OCI-LY1 (cell line): Measurements from ENCODE around the gene SYN1.

ENCODE experiments used
- H2AFZ ChIP-seq: fragments of 200-600 bp; sonication (generic), shearing (Covaris generic); 2 replicates; pipeline ENCODE4 v1.6.0; 2014; ENCODE audit warnings: antibody characterized with exemption, mild to moderate bottlenecking, low read length
- H3F3A ChIP-seq: fragments of 200-600 bp; sonication (generic), shearing (Covaris generic); 2 replicates; pipeline ENCODE4 v1.6.0; 2014; ENCODE audit warnings: mild to moderate bottlenecking, antibody characterized with exemption, low read length, moderate library complexity; ENCODE audit not compliant: insufficient read depth
- H3K27ac ChIP-seq: fragments of 200-600 bp; sonication (generic); 2 replicates; pipeline ENCODE4 v1.5.1; 2014; ENCODE audit warnings: low read length, mixed run types, mild to moderate bottlenecking, low read depth; ENCODE audit not compliant: poor library complexity, severe bottlenecking
- H3K27me3 ChIP-seq: fragments of 200-600 bp; sonication (generic); 2 replicates; pipeline ENCODE4 v1.6.0; 2014; ENCODE audit warnings: antibody characterized with exemption, mild to moderate bottlenecking, low read length, moderate library complexity; ENCODE audit not compliant: insufficient read depth
- H3K36me3 ChIP-seq: fragments of 200-600 bp; sonication (generic); 2 replicates; pipeline ENCODE4 v1.6.1; 2014; ENCODE audit warnings: mild to moderate bottlenecking, antibody characterized with exemption, low read length, moderate library complexity, mixed read lengths; ENCODE audit not compliant: insufficient read depth
- H3K4me1 ChIP-seq: fragments of 200-600 bp; sonication (generic); 2 replicates; pipeline ENCODE4 v1.5.1; 2014; ENCODE audit warnings: mild to moderate bottlenecking, low read length, moderate library complexity; ENCODE audit not compliant: insufficient read depth, severe bottlenecking
- H3K4me2 ChIP-seq: fragments of 200-600 bp; sonication (generic), shearing (Covaris generic); 2 replicates; pipeline ENCODE4 v1.6.1; 2014; ENCODE audit warnings: low read length
- H3K4me3 ChIP-seq: fragments of 200-600 bp; sonication (generic); 2 replicates; pipeline ENCODE4 v1.5.1; 2014; ENCODE audit warnings: low read length, low read depth, mild to moderate bottlenecking, mixed read lengths; ENCODE audit not compliant: poor library complexity, severe bottlenecking
- H3K79me2 ChIP-seq: fragments of 200-600 bp; shearing (Covaris generic); 2 replicates; pipeline ENCODE4 v1.6.1; 2016; ENCODE audit warnings: mixed run types, low read length, mixed read lengths; ENCODE audit not compliant: insufficient read depth
- H3K9ac ChIP-seq: fragments of 200-600 bp; sonication (generic), shearing (Covaris generic); 2 replicates; pipeline ENCODE4 v1.6.1; 2014; ENCODE audit warnings: mild to moderate bottlenecking, low read length, mixed read lengths
- H3K9me2 ChIP-seq: fragments of 200-600 bp; sonication (generic), shearing (Covaris generic); 2 replicates; pipeline ENCODE4 v1.6.1; 2014; ENCODE audit warnings: low read depth, mild to moderate bottlenecking, low read length, mixed read lengths
- H3K9me3 ChIP-seq: fragments of 200-600 bp; shearing (Covaris generic); 2 replicates; pipeline ENCODE4 v1.6.1; 2014; ENCODE audit warnings: low read length, mixed read lengths
- H4K20me1 ChIP-seq: fragments of 200-600 bp; sonication (generic), shearing (Covaris generic); 2 replicates; pipeline ENCODE4 v1.6.0; 2016; ENCODE audit warnings: mild to moderate bottlenecking, low read length; ENCODE audit not compliant: insufficient read depth
- EZH2 ChIP-seq: fragments of 200-600 bp; sonication (generic), shearing (Covaris generic); IDR thresholded peaks from 2 replicates; pipeline ENCODE4 v1.8.0; 2017; ENCODE audit warnings: borderline replicate concordance, mixed run types, mild to moderate bottlenecking, antibody characterized with exemption, low read length, moderate library complexity, mixed read lengths
- TF ChIP-seq, protein P1 (sequence below): fragments of 200-600 bp; sonication (generic), shearing (Covaris generic); IDR thresholded peaks from 2 replicates; pipeline ENCODE4 v1.5.1; 2017; ENCODE audit warnings: mild to moderate bottlenecking, antibody characterized with exemption, low read length, moderate library complexity, mixed read lengths

The SYN1 gene

DNA sequence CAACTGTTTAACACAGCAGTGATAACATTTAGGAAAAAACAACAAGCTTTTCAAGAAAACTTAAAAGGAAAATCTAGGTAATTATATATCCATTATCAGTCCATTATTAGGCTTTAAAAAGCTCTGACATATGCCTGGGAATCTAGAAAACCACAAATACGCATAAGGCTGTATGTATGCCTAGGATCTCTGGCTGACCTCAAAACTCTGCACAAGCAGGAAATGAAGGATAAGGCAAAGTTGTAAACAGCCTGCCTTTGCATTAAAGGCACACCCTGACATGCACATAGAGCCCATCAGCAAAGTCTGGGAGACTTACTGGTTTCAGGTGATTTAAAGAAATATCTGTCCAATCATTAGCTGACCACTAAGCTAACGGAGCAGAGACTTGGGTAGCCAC, 23.4 kb downstream of the SYN1 start:
- no peaks in the 10 kb centered on the region for H3K9me2 ChIP-seq
- TF ChIP-seq, protein P1, sequence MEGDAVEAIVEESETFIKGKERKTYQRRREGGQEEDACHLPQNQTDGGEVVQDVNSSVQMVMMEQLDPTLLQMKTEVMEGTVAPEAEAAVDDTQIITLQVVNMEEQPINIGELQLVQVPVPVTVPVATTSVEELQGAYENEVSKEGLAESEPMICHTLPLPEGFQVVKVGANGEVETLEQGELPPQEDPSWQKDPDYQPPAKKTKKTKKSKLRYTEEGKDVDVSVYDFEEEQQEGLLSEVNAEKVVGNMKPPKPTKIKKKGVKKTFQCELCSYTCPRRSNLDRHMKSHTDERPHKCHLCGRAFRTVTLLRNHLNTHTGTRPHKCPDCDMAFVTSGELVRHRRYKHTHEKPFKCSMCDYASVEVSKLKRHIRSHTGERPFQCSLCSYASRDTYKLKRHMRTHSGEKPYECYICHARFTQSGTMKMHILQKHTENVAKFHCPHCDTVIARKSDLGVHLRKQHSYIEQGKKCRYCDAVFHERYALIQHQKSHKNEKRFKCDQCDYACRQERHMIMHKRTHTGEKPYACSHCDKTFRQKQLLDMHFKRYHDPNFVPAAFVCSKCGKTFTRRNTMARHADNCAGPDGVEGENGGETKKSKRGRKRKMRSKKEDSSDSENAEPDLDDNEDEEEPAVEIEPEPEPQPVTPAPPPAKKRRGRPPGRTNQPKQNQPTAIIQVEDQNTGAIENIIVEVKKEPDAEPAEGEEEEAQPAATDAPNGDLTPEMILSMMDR = no peak
- no peak for TF ChIP-seq EZH2
- no peak overlapping the region for H2AFZ ChIP-seq
- H3K4me3 ChIP-seq = no peak overlapping the region
- H3K36me3 ChIP-seq = no peaks in the 10 kb centered on the region
- no peak overlapping the region for H3K9ac ChIP-seq
- H3F3A ChIP-seq = no peaks in the 10 kb centered on the region
- no peaks in the 10 kb centered on the region for H3K9me3 ChIP-seq
- H3K79me2 ChIP-seq = no peaks in the 10 kb centered on the region
- H3K4me1 ChIP-seq = no peaks in the 10 kb centered on the region
- H3K27me3 ChIP-seq = no peaks in the 10 kb centered on the region
- H4K20me1 ChIP-seq = no peaks in the 10 kb centered on the region
- H3K27ac ChIP-seq = no peak overlapping the region
- H3K4me2 ChIP-seq = no peak overlapping the region

DNA sequence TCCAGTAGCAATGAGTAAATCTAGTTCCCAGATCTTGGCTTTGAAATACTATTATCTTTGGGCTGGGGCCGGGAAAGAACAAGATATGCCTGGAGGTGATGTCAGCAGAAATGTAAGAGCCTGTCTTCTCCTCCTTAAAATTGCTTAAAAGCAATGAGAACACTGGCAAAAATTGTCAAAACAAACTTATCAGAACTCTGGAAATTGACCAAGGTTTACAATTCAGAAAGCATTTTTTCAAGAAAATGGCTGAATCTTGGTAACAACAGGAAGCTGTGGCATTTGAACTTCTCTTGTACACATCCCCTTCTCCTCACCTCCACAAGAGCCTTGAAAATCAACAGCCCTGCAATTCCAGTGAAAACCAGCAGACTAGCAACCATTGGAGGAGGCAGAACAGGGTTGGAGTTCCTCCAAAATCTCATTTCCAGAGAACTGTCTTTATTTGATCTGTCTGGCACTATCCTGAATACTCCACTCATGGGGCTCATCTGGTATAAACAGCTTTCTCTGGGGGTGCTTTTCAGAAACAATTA, 23.9 kb downstream of the SYN1 start:
- Histone ChIP-seq H3K27me3 (no peaks in the 10 kb centered on the region), H3K4me2 (no peak overlapping the region), H3K4me1 (no peaks in the 10 kb centered on the region), H3F3A (no peaks in the 10 kb centered on the region), H2AFZ (no peak overlapping the region), H3K79me2 (no peaks in the 10 kb centered on the region), H3K4me3 (no peak overlapping the region), H4K20me1 (no peaks in the 10 kb centered on the region), H3K9me3 (no peaks in the 10 kb centered on the region), H3K9ac (no peak overlapping the region), H3K36me3 (no peaks in the 10 kb centered on the region), H3K9me2 (no peaks in the 10 kb centered on the region), H3K27ac (no peak overlapping the region)
- TF ChIP-seq, protein P1 = no peak
- TF ChIP-seq EZH2 = no peak

DNA sequence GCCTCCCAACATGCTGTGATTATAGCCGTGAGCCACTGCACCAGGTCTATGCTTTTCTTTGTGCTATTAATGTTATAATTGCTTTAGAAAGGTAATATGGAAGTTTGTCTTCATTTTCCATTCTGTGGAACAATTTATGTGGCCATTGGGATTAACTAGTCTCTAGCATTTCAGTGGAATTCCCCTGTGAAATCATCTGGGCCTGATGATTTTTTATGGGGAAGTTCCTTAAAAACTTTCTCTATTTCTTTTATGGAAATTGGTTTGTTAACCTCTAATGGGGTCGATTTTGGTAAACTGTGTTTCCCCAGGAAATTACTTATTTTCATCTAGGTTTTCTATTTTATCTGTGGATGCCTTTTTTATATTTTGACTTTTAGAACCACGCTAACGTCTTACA, 26.1 kb downstream of the SYN1 start:
- H3F3A ChIP-seq = no peaks in the 10 kb centered on the region
- H3K9me3 ChIP-seq = no peaks in the 10 kb centered on the region
- no peak overlapping the region for H3K4me2 ChIP-seq
- H3K27me3 ChIP-seq = no peaks in the 10 kb centered on the region
- H2AFZ ChIP-seq = no peak overlapping the region
- H3K9me2 ChIP-seq = no peaks in the 10 kb centered on the region
- H3K36me3 ChIP-seq = no peaks in the 10 kb centered on the region
- no peak overlapping the region for H3K27ac ChIP-seq
- H4K20me1 ChIP-seq = no peaks in the 10 kb centered on the region
- H3K79me2 ChIP-seq = no peaks in the 10 kb centered on the region
- TF ChIP-seq, protein P1 = no peak
- H3K4me1 ChIP-seq = no peaks in the 10 kb centered on the region
- H3K4me3 ChIP-seq = no peak overlapping the region
- H3K9ac ChIP-seq = no peak overlapping the region
